Trophoblast cell (in vitro differentiated cells and primary cell): Measurements from ENCODE around the gene COL4A2.

ENCODE experiments used
- DNase-seq, 2 donors: peaks; one replicate each; pipeline ENCODE4 v3.0.0-alpha.2; 2016
- H2AFZ ChIP-seq: 2 replicates; pipeline ENCODE4 v1.6.1; 2013; ENCODE audit warnings: low read length, moderate library complexity, mild to moderate bottlenecking; ENCODE audit not compliant: insufficient read depth, poor library complexity
- H2AK5ac ChIP-seq: 2 replicates; pipeline ENCODE4 v1.6.1; 2013; ENCODE audit warnings: mild to moderate bottlenecking, low read length
- H2BK120ac ChIP-seq: 2 replicates; pipeline ENCODE4 v1.6.1; 2013; ENCODE audit warnings: low read length, mild to moderate bottlenecking, moderate library complexity; ENCODE audit not compliant: insufficient read depth, poor library complexity
- H2BK12ac ChIP-seq: 2 replicates; pipeline ENCODE4 v1.6.1; 2013; ENCODE audit warnings: mild to moderate bottlenecking, low read length, moderate library complexity
- H2BK5ac ChIP-seq: 2 replicates; pipeline ENCODE4 v1.6.1; 2013; ENCODE audit warnings: low read length, low read depth, moderate library complexity, mild to moderate bottlenecking; ENCODE audit not compliant: poor library complexity
- H3K14ac ChIP-seq: 2 replicates; pipeline ENCODE4 v1.6.1; 2013; ENCODE audit warnings: mild to moderate bottlenecking, low read length
- H3K18ac ChIP-seq: 2 replicates; pipeline ENCODE4 v1.6.1; 2013; ENCODE audit warnings: mild to moderate bottlenecking, low read length
- H3K23ac ChIP-seq: 2 replicates; pipeline ENCODE4 v1.6.1; 2013; ENCODE audit warnings: low read length
- H3K27ac ChIP-seq: 2 replicates; pipeline ENCODE4 v1.5.1; 2013; ENCODE audit warnings: low read depth, mild to moderate bottlenecking, inconsistent platforms, low read length, moderate library complexity
- H3K27me3 ChIP-seq: 2 replicates; pipeline ENCODE4 v1.6.1; 2013; ENCODE audit warnings: inconsistent platforms, mild to moderate bottlenecking, low read length, moderate library complexity; ENCODE audit not compliant: insufficient read depth
- H3K36me3 ChIP-seq, 2 experiments: 1 replicate in 1 of 2; 2 replicates in 1 of 2; pipeline ENCODE4 v1.6.1; 2013; ENCODE audit warnings: low read length in 2 of 2, mild to moderate bottlenecking in 2 of 2, moderate library complexity in 1 of 2; ENCODE audit not compliant: insufficient read depth in 2 of 2, control insufficient read depth in 1 of 2
- H3K4ac ChIP-seq: 2 replicates; pipeline ENCODE4 v1.6.1; 2013; ENCODE audit warnings: low read depth, mild to moderate bottlenecking, low read length, moderate library complexity
- H3K4me1 ChIP-seq, 2 experiments: 1 replicate in 1 of 2; 2 replicates in 1 of 2; pipeline ENCODE4 v1.6.1; 2013; ENCODE audit warnings: low read length in 2 of 2, mild to moderate bottlenecking in 2 of 2, moderate library complexity in 1 of 2; ENCODE audit not compliant: insufficient read depth in 2 of 2, control insufficient read depth in 1 of 2
- H3K4me2 ChIP-seq: 2 replicates; pipeline ENCODE4 v1.6.1; 2013; ENCODE audit warnings: inconsistent platforms, mild to moderate bottlenecking, low read length, moderate library complexity
- H3K4me3 ChIP-seq: 2 replicates; pipeline ENCODE4 v1.5.1; 2013; ENCODE audit warnings: mild to moderate bottlenecking, low read depth, low read length, inconsistent platforms
- H3K79me1 ChIP-seq: one replicate; pipeline ENCODE4 v1.6.1; 2013; ENCODE audit warnings: low read length
- H3K79me2 ChIP-seq: 2 replicates; pipeline ENCODE4 v1.6.1; 2013; ENCODE audit warnings: low read length, mild to moderate bottlenecking; ENCODE audit not compliant: control insufficient read depth, insufficient read depth, poor library complexity
- H3K9ac ChIP-seq: 2 replicates; pipeline ENCODE4 v1.6.1; 2013; ENCODE audit warnings: mild to moderate bottlenecking, low read length
- H3K9me3 ChIP-seq: 2 replicates; pipeline ENCODE4 v1.6.1; 2013; ENCODE audit warnings: low read depth, mild to moderate bottlenecking, control low read depth, inconsistent platforms, low read length; ENCODE audit not compliant: insufficient read depth
- H4K12ac ChIP-seq: 2 replicates; pipeline ENCODE4 v1.6.1; 2013; ENCODE audit warnings: low read depth, mild to moderate bottlenecking, low read length, moderate library complexity
- H4K8ac ChIP-seq: 2 replicates; pipeline ENCODE4 v1.6.1; 2013; ENCODE audit warnings: low read depth, mild to moderate bottlenecking, low read length, moderate library complexity
- H4K91ac ChIP-seq: one replicate; pipeline ENCODE4 v1.6.1; 2013; ENCODE audit warnings: low read depth, mild to moderate bottlenecking, low read length, moderate library complexity
- WGBS: extraction: QIAGEN DNeasy Blood & Tissue Kit; methylation state at CpG from one replicate; pipeline ENCODE4 v1.1.7; 2013; ENCODE audit warnings: missing lambda C conversion rate; ENCODE audit not compliant: insufficient read length, insufficient coverage; ENCODE audit errors: extremely low coverage; 5-methylcytosine and 5-hydroxymethylcytosine counted together

COL4A2 gene

DNA sequence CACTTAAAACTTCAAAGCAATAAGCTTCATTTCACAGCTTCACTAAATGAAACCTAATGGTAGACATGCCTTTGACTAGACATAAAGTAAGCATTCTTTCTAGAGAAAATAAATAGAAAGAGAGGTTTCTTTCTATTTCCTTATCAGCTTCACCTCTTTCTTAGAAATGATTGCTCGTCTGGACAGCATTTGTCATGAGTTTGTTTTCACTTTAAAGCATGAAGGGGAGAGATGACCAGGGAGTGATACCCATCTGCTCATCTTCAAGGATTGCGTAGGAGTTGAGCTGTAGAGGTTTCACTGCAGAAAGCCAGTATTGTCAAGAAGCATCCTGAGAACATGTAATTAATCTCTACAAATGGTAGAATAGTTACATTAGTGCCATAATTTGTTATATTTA lies 61.3 kb downstream of the COL4A2 start:
- no peak overlapping the region for H2BK12ac ChIP-seq
- H3K9ac ChIP-seq, result no peak overlapping the region
- H3K79me1 ChIP-seq, result peaks cover 8% of the 10 kb centered on the region
- H3K36me3 ChIP-seq, result peaks cover 3 to 5% of the 10 kb centered on the region in 2 experiments
- H4K8ac ChIP-seq, result no peak overlapping the region
- no peak overlapping the region for H3K4me3 ChIP-seq
- H3K4ac ChIP-seq, result no peak overlapping the region
- H4K91ac ChIP-seq, result no peak overlapping the region
- H2AFZ ChIP-seq, result no peak overlapping the region
- H3K4me1 ChIP-seq, result peaks cover 16 to 27% of the 10 kb centered on the region in 2 experiments
- H3K18ac ChIP-seq, result no peak overlapping the region
- DNase-seq, result no peak
- no peak overlapping the region for H2BK120ac ChIP-seq
- no CpG with 5 or more reads among the region's 2 CpGs for WGBS
- no peak overlapping the region for H3K27ac ChIP-seq
- no peaks in the 10 kb centered on the region for H3K79me2 ChIP-seq
- no peak overlapping the region for H3K14ac ChIP-seq
- no peak overlapping the region for H3K4me2 ChIP-seq
- no peaks in the 10 kb centered on the region for H3K27me3 ChIP-seq
- no peaks in the 10 kb centered on the region for H3K9me3 ChIP-seq
- H4K12ac ChIP-seq, result no peak overlapping the region
- no peak overlapping the region for H2BK5ac ChIP-seq
- no peak overlapping the region for H3K23ac ChIP-seq
- H2AK5ac ChIP-seq, result no peak overlapping the region

DNA sequence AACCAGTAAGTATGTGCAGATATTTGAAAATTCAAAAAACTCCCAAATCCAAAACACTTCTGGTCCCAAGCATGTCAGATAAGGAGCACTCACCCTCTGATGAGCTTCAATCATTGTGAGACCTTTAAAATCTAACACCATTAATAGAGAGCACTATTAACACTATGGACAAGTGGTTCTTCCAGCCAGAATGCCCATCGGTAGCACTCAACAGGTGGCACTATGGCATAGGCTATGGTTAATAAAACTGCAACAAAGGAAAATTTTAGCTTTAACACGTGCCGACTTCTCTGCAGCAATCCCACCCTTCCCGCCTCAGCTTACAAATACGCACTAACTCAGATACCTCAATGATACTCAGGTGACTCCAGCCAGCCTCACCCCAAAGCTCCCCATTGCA lies 62.3 kb downstream of the COL4A2 start:
- H3K4me2 ChIP-seq, result no peak overlapping the region
- H3K9ac ChIP-seq, result no peak overlapping the region
- H3K36me3 ChIP-seq, result peaks cover 3% of the 10 kb centered on the region in 2 experiments
- H2BK5ac ChIP-seq, result no peak overlapping the region
- no peak overlapping the region for H3K27ac ChIP-seq
- no peak overlapping the region for H4K8ac ChIP-seq
- H4K91ac ChIP-seq, result no peak overlapping the region
- H3K9me3 ChIP-seq, result no peaks in the 10 kb centered on the region
- no peak overlapping the region for H2BK12ac ChIP-seq
- no peak overlapping the region for H2AK5ac ChIP-seq
- no CpG with 5 or more reads among the region's 5 CpGs for WGBS
- H3K14ac ChIP-seq, result no peak overlapping the region
- no peak overlapping the region for H2AFZ ChIP-seq
- H3K27me3 ChIP-seq, result no peaks in the 10 kb centered on the region
- H3K23ac ChIP-seq, result no peak overlapping the region
- H3K4ac ChIP-seq, result no peak overlapping the region
- no peak overlapping the region for H3K4me3 ChIP-seq
- H4K12ac ChIP-seq, result no peak overlapping the region
- no peak overlapping the region for H3K18ac ChIP-seq
- no peak overlapping the region for H2BK120ac ChIP-seq
- DNase-seq, result no peak
- peaks cover 8% of the 10 kb centered on the region for H3K79me1 ChIP-seq
- H3K4me1 ChIP-seq, result peaks cover 13 to 20% of the 10 kb centered on the region in 2 experiments
- H3K79me2 ChIP-seq, result no peaks in the 10 kb centered on the region

DNA sequence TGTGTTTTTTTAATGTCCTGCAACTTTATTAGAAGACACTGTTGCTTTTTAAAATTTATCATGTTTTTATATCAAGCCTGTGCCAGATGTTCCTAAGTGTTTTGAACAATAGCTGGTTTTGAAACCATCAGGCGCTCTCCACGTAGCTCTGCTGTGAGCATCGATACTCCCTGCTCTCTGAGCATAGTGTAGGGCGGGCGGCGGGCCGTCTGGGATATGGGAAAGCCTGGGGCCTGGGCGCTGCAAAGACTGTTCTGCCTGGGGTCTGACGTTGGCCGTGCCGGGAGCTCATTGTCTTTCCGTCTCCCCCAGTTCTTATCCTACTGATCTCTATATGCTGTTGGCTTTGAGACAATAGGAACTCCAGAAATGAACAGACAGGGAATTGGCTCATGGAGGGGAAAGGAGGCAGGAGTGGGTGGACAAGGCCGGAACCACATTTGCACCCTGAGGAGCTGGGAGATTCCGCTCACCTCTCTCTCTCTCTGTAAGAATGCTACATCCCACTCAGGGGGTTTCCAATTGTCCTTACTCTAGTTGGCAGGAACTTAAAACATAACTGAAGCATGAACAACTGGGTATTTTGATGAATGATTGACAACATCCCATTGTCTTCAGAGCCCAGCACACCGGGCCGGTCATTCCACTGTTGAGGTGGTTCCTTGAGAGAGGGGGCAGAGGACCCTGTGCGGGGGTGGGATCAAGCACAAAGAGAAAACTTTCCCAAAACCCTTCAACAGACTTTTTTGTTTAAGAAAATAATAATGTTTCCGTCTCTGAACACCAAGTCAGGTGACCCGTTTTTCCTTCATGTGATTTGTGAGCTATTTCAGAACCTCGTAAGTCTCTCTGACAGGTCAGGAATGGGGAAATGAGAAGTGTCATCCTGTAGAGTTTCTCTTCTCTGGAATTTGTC lies 64.7 kb downstream of the COL4A2 start:
- Histone ChIP-seq H2BK12ac (peak overlapping the region; percentile 21), H2BK120ac (peak overlapping the region; percentile 67), H3K9me3 (no peaks in the 10 kb centered on the region), H3K9ac (peak overlapping the region; percentile 30), H3K4me3 (no peak overlapping the region), H3K4ac (peak overlapping the region; percentile 12), H4K8ac (peak overlapping the region; percentile 88), H4K12ac (no peak overlapping the region), H3K14ac (peak overlapping the region; percentile 1), H3K23ac (no peak overlapping the region), H3K79me2 (no peaks in the 10 kb centered on the region), H3K4me2 (no peak overlapping the region), H3K4me1 (peaks cover 9 to 16% of the 10 kb centered on the region in 2 experiments), H3K27me3 (no peaks in the 10 kb centered on the region), H3K79me1 (peaks cover 8% of the 10 kb centered on the region), H3K18ac (no peak overlapping the region), H2BK5ac (peak overlapping the region; percentile 63), H2AK5ac (no peak overlapping the region), H4K91ac (no peak overlapping the region), H3K27ac (peak overlapping the region; percentile 61), H3K36me3 (peaks cover 0 to 9% of the 10 kb centered on the region in 2 experiments), H2AFZ (no peak overlapping the region)
- WGBS, result no CpG with 5 or more reads among the region's 20 CpGs
- peak in 1 of 2 donors; percentile 35 for DNase-seq

DNA sequence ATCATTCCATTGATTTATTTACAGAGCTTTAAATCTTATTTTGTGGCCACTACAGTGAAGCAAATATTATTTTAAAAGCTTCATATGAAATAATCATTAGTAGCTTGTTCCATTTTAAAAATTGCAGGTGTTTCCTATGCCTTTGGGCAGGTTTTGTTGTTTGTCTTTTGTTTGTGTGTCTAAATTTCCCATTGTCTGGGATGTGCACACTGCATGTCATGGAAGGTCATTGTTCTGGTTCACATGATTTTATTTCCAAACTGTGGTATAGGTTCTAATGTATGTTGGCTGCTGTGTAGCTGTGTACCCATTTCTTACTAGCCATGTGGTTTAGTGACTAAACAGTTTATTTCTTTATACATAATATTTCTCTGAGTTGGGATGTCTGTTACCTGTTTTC lies 65.6 kb downstream of the COL4A2 start:
- Histone ChIP-seq H3K79me1 (peaks cover 5% of the 10 kb centered on the region), H2AFZ (no peak overlapping the region), H4K8ac (no peak overlapping the region), H4K91ac (no peak overlapping the region), H2AK5ac (no peak overlapping the region), H3K14ac (no peak overlapping the region), H3K4me2 (no peak overlapping the region), H4K12ac (no peak overlapping the region), H3K36me3 (peaks cover 4 to 9% of the 10 kb centered on the region in 2 experiments), H3K18ac (no peak overlapping the region), H3K79me2 (no peaks in the 10 kb centered on the region), H3K9ac (no peak overlapping the region), H3K27me3 (no peaks in the 10 kb centered on the region), H3K23ac (no peak overlapping the region), H3K27ac (no peak overlapping the region), H3K4ac (no peak overlapping the region), H3K4me3 (no peak overlapping the region), H3K9me3 (no peaks in the 10 kb centered on the region), H2BK5ac (no peak overlapping the region), H2BK12ac (no peak overlapping the region), H2BK120ac (no peak overlapping the region), H3K4me1 (peaks cover 7 to 14% of the 10 kb centered on the region in 2 experiments)
- DNase-seq, result no peak
